COLO668 (cell line): ENCODE data around the gene CYP8B1.
A peak's percentile ranks its signal among the peaks of the same experiment; 100 is the strongest.

Experiments used
- DNase-seq: peaks from one replicate; lab custom pipeline; 2025; ENCODE audit not compliant: unreplicated experiment; lab: John Stamatoyannopoulos, UW

The CYP8B1 gene, protein sequence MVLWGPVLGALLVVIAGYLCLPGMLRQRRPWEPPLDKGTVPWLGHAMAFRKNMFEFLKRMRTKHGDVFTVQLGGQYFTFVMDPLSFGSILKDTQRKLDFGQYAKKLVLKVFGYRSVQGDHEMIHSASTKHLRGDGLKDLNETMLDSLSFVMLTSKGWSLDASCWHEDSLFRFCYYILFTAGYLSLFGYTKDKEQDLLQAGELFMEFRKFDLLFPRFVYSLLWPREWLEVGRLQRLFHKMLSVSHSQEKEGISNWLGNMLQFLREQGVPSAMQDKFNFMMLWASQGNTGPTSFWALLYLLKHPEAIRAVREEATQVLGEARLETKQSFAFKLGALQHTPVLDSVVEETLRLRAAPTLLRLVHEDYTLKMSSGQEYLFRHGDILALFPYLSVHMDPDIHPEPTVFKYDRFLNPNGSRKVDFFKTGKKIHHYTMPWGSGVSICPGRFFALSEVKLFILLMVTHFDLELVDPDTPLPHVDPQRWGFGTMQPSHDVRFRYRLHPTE

DNA sequence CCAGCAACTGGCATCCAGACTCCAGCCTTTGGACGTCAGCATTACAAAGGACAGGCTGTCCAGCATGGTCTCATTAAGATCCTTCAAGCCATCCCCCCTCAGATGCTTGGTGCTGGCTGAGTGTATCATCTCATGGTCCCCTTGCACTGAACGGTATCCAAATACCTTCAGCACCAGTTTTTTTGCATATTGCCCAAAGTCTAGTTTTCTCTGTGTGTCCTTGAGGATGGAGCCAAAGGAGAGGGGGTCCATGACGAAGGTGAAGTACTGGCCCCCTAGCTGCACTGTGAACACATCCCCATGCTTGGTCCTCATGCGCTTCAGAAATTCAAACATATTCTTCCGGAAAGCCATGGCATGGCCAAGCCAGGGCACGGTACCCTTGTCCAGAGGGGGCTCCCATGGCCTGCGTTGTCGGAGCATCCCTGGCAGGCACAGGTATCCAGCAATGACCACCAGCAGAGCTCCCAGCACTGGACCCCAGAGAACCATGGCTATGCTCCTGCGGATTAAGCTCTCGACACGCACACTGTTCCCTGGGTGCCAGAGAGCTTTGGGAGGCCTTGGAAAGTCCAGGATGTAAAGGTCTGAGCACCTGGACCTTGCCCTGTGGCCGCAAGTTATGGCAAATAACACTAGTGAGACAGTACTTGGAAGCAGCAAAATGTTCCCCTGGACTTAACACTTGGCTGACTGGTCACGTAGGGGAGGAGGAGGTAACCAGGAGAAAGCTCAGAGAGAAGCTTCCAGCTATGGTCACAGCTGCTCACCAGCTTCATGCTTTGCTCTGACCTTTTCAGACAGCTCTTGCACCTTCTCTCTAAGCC lies at the start of gene CYP8B1:
CYP8B1 (minus strand) TSS at position 555 of the 827 bp plus-strand sequence; CDS start at position 492, 63 bp downstream.
- DNase-seq: no peak

DNA sequence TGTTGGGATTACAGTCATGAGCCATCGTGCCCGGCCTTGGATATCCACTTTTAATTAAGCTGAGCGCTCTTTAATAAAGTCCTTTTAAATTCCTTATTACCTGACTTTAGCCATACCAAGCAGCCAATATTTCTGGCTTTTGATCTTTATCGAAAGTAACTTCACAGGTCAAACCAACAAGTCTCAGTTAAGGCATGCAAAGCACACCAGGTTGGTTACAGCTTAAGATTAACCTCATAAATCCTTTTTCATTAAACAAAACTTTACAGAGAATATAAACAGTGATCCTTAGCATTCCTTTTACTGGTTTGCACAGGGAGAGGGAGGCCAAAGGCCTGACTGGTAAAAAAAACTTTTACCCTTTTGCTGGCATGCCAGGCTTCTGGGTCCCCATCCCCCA lies 47.9 kb upstream of the CYP8B1 start:
- DNase-seq: no peak

DNA sequence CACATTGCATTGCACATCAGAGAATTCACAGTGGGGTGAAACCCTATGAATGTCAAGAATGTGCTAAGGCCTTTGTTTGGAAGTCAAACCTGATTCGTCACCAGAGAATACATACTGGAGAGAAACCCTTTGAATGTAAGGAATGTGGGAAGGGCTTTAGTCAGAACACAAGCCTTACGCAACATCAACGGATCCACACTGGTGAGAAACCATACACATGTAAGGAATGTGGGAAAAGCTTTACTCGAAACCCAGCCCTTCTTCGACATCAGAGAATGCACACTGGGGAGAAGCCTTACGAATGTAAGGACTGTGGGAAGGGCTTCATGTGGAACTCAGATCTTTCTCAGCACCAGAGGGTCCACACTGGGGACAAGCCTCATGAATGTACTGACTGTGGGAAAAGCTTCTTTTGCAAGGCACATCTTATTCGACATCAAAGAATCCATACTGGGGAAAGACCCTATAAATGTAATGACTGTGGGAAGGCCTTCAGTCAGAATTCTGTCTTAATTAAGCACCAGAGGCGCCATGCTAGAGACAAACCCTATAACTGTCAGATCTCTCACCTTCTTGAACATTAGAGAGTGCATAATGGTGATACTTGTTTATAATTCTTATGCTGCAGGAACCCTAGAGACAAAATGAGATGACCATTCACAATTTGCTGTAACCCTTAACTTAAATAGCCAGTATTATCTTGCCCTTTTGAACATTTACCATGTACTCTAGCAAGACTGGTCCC lies 39.3 kb upstream of the CYP8B1 start:
- DNase-seq: no peak

DNA sequence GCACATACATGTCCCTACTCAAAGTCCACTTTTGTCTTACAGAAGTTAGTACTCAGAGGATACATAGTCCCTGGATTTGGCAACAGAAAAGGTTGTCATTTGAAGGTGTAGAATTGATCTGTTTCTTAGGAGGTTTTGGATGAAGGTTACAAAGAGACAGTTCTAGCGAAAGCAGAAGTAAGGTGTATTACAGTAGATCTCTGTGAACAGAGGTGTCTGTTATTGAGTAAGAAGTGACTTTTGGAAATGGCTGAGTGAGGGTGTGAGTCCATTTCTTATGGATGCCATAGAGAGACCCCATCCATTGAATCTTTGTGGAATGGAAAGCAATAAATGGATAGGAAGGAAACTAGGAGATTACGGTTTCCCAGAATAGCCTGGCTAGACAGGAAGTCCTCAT lies 35.9 kb upstream of the CYP8B1 start:
- DNase-seq: no peak

DNA sequence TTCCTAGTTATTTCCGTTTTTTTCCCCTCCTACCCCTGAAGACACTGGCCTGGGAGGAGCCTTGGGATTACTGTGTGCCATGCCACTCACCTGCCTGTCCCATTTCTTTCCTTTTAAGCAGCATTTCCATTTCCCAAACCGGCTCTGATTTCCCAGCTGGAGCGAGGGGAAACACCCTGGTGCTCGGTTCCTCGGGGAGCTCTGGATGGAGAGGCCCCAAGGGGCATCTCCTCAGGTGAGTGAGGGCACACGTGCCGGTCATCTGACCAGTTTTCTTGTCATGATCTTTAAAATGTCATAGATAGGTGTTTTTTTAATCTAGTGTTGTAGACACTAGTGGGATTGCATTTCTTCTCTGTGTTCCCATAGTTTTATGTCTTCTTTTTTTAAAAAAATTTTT lies 33.0 kb upstream of the CYP8B1 start:
- no peak for DNase-seq

DNA sequence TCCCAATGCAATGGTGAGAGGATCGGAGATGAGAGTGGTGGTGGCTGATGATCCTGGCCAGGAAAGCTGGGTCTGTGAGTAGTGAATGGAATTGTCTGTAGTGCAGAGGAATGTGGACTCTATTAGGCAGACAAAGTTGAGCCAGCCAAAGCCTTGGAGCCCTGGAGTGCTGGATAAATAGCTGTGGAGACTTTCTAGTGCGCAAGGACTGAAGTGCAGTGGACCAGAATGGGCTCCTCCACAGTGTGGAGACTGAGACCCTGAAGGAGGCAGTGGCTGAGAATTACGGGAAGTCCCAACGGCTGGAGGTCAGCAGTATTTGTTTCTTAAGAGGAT lies 31.1 kb upstream of the CYP8B1 start:
- no peak for DNase-seq

DNA sequence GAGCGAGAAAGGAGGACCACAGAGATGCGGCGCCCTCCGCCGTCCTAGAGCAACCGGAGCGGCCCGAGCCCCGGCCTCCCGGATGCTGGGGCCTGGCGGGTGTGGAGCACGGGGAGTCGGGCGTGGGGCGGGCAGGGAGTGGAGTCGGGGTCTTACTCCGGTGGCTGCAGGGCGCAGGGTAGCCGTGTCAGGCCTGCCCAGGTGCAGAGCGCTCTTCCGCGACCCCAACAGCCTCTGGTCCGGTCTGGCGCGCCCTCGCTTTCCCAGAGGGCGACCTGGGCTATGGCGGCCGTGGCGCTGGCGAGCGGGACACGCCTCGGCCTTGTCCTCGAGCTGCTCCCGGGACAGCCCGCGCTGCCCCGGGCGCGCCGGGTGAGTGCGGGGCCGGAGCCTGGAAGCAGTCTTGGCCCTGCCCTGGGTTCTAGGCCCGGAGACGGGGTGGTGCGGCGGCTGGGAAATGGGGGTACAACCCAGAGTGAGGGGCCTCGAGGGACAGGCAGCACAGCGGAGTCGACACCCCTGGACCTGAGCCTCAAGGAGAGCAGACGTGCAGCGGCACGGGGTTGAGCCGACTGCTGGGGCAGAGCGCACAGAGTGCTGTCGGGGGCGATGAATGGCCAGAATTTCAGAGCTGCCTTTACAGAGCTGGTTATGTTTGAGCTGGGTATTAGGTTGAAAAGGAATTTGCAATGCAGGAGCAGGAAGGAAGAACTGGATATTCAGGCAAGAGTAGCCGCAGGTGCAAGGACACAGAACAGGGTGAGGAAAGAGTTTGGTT lies 30.6 kb upstream of the CYP8B1 start, which contains the start of gene ZNF662:
ZNF662 (plus strand) TSS at position 73 of the 778 bp plus-strand sequence. CDS start 1,973 bp downstream, outside the sequence.
- DNase-seq: peak; percentile 65

DNA sequence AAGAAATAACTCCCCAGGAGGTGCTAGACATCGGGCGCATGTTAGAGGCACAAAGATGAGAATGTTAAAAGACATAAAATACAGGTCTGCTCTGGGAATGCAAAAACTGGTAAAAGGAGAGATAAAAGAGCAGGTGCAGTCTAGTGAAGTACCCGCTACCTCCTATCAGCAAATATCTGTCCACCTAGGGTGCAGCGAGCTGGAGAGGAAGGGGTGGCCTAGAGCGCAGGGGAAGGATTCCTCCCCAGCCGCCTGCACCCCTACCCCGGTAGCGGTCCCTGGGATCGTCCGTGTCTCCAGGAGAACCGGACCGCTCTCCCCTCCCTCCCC lies 30.0 kb upstream of the CYP8B1 start:
- DNase-seq: no peak

DNA sequence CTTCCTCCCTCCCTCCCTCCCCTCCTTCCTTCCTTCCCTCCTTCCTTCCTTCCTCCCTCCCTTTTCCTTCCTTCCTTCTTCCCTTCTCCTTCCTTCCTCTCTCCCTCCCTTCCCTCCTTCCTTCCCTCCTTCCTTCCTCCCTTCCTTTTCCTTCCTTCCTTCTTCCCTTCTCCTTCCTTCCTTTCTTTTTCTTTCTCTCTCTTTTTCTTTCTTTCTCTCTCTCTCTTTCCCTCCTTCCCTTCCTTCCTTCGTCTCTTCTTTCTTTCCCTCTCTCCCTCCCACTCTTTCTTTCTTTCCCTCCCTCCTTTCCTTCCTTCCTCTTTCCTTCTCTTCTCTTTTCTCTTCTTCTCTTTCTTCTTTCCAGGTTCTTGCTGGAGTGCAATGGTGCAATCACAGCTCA lies 28.4 kb upstream of the CYP8B1 start:
- DNase-seq: no peak

DNA sequence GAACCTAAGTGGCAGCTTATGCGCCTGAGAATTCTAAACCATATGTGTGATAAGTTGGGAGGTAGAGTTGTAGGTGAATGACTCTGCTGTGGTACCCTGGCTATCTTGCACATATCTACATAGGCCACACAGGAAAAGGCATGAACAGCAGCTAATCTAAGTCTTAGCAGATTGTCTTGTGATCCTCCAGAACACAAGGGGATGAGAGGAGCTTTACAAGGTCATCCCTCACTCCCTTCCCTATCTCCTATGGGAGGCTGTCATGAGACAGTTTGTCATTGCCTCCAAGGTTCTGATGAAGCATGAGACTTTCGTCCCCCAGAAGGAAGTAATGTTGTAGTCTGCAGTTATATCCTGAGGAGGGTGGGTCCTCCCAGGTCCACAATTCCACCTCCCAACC lies 26.6 kb upstream of the CYP8B1 start:
- no peak for DNase-seq

DNA sequence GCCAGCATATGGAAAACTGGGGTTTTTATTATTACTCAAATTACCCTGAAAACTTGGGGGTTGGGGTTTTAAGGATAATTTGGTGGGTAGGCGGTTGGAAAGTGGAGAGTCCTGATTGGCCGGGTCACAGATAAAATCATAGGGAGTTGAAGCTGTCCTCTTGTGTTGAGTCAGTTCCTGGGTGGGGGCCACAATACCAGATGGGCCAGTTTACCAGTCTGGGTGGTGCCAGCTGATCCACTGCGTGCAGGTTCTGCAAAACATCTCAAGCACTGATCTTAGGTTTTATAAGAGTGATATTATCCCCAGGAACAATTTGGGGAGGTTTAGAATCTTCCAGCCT lies 25.4 kb upstream of the CYP8B1 start:
- DNase-seq: no peak

DNA sequence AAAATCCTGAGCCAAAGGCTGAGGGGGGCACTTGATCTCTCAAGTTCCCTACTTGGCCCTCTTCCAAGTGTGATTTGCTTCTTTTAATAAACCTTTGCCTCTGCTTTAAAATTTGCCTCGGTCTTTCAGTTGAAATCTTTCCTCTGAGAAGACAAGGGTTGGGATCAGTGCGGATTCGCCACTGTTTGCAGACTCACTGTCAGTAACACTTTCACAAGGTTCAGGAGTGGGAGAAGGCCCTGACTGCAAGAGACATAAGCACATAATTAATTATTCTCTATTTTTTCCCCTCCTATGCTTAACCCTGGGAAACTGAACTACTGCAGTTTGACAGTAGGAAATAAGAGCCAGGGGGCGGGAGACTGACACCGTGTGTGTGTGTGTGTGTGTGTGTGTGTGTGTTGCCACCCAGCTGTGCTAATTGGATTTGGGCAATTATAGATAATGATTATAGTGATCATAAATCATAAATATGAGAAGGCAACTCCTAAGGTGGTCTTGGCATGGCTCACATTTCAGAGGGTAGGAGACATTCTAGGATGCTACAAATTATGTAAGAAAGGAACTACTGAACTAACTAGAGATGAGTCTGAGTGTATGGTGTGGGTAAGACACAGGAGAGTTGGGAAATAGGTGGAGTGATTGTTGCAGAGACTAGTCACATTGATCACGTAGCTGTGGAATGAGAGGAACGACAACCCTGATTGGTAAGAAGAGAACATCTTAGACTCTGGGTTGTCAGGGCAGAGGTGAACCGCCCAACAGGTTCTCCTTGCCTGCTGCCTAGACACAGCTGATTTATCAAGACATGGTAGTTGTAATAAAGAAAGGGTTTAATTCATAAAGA lies 24.8 kb upstream of the CYP8B1 start:
- no peak for DNase-seq

DNA sequence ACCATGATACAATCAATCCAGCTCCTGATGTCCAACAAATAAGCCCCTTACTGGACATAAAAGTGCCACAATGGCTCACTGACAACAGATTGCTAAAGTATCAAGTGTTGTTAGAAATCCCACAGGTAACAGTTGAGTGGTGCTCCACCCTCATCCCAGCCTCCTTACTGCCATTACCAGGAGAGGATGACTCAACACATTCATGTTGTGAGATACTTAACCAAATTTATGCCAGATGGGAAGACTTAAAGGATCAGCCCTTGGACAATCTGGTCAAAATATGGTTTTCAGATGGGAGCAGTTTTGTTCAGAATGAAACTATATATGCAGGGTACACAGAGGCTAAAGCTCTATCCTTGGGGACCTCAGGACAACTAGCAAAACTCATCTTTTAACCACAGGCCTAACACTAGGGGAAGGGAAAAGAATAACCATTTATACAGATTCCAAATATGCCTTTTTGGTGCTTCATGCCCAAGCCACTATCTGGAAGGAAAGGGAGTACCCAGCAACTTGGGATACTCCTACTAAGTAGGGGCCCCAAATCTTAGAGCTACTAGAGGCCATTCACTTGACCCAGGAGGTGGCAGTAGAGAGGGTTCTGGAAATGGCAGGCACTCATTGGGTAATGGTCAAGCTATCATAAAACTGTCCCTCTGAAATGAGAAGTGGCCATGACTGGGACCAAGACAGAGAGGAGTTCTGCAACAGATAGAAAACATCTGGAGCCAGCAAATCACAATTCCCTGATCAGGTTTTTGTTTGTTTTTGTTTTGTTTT lies 23.4 kb upstream of the CYP8B1 start:
- DNase-seq: no peak

DNA sequence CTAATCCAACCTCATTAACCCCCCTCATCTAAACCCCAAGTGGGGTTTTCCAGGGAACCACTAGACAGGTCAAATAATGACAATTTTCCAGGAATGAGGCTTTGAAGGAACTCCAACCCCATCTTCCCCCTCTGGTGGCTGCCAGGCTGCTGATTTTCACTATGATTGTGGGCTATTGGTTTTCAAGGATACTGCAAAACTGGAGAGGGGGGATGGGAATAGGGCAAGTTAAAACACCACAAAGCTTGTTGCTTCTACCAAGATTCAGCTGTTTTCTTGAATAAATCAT lies 19.8 kb upstream of the CYP8B1 start:
- DNase-seq: no peak

DNA sequence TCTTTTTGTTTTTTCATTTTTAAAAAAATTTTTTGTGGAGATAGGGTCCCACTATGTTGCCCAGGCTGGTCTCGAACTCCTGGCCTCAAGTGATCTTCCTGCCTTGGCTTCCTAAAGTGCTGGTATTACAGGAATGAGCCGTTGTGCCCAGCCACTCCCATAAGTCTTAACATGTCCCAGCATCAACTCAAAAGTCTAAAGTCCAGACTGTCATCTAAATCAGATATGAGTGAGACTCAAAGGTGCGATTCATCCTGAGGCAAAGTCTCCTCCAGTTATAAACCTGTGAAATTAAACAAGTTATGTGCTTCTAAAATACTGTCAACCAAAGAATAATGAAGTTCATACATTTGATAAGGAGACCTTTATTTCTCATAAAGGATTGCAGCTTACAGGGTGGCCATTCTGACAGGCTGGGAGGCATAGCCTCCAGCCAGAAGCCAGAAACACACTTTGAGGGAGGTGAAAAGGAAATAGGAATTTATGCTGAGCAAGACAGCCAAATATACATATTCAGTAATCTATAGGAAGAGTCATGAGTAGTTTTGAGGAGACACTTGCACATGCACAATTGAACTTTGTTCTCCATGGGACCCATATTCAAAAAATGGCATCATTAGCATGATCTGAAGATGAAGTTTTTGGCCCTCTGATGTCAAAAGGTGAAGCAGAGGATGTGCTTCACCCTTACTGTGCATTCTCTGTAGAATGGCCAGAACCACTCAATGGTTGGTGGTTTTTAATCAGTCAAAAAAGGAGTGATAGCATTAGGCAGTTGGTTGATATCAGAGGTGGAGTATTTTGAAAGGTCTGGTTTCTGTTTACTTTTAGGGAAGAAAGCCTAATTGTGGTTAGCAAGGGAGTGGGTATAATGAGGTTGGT lies 19.3 kb upstream of the CYP8B1 start:
- DNase-seq: no peak

DNA sequence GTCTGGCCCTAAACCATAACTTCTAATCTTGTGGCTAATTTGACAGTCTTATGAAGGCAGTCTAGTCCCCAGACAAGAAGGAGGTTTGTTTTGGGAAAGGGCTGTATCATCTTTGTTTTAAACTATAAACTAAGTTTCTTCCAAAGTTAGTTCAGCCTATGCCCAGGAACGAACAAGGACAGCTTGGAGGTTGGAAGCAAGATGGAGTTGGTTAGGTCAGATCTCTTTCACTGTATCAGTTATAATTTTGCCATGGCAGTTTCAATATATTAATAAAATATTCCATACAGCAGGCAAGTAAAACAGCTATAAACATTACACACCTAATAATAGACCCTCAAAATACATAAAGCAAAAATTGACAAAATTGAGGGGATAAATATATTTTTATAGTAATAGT lies 17.1 kb upstream of the CYP8B1 start:
- DNase-seq: no peak

DNA sequence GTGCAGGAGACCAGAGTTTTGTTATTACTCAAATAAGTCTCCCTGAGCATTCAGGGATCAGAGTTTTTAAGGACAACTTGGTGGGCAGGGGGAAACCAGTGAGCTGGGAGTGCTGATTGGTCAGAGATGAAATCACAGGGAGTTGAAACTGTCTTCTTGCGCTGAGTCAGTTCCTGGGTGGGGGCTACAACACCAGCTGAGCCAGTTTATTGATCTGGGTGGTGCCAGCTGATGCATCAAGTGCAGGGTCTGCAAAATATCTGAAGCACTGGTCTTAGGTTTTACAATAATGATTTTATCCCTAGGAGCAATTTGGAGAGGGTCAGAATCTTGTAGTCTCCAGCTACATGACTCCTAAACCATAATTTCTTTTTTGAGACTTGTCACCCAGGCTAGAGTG lies 16.5 kb upstream of the CYP8B1 start:
- no peak for DNase-seq

DNA sequence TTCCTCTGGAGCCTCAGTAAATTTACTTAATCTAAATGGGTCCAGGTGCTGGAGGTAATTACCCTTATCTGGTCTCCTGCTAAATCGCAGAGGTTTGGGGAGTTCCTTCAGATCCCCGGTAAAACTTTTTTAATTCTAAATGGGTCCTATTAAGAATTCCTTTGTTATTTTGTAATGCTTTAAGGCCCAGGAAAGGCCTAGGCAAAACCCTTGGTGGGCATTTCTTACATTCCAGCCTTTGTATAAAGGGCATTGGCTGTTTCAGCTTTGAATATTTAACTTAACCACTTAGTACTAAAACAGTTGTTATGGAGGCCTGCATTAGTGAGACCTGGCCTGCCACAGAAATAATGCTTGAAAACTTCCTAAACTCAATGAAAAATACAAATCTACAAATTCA lies 15.4 kb upstream of the CYP8B1 start:
- no peak for DNase-seq
